Nephron (organoid): ENCODE data around the gene PRPF40B.

Experiments
- H3K27ac Mint-ChIP-seq, 3 experiments: 2 replicates each; pipeline ENCODE4 v1.8.0; 2020; ENCODE audit warnings: mixed read lengths in 3 of 3, mild to moderate bottlenecking in 2 of 3, moderate library complexity in 1 of 3
- H3K27me3 Mint-ChIP-seq: 2 replicates; pipeline ENCODE4 v1.8.0; 2021; ENCODE audit warnings: low read depth, mild to moderate bottlenecking, moderate library complexity, mixed read lengths
- H3K36me3 Mint-ChIP-seq: 2 replicates; pipeline ENCODE4 v1.8.0; 2020; ENCODE audit warnings: low read depth, mixed read lengths
- H3K4me1 Mint-ChIP-seq: 2 replicates; pipeline ENCODE4 v1.8.0; 2020; ENCODE audit warnings: mixed read lengths
- H3K4me3 Mint-ChIP-seq, 3 experiments: 2 replicates each; pipeline ENCODE4 v1.8.0; 2020; ENCODE audit warnings: mild to moderate bottlenecking in 3 of 3, mixed read lengths in 3 of 3, moderate library complexity in 2 of 3
- H3K9me3 Mint-ChIP-seq: 2 replicates; pipeline ENCODE4 v1.8.0; 2020; ENCODE audit warnings: mixed read lengths
- TF ChIP-seq, protein P1 (sequence below), 3 experiments: fragments of 200-600 bp; sonication (generic); IDR thresholded peaks; one replicate each; pipeline ENCODE4 v1.5.0; 2021; ENCODE audit warnings: antibody characterized with exemption in 3 of 3; ENCODE audit not compliant: unreplicated experiment in 3 of 3

Gene PRPF40B

DNA sequence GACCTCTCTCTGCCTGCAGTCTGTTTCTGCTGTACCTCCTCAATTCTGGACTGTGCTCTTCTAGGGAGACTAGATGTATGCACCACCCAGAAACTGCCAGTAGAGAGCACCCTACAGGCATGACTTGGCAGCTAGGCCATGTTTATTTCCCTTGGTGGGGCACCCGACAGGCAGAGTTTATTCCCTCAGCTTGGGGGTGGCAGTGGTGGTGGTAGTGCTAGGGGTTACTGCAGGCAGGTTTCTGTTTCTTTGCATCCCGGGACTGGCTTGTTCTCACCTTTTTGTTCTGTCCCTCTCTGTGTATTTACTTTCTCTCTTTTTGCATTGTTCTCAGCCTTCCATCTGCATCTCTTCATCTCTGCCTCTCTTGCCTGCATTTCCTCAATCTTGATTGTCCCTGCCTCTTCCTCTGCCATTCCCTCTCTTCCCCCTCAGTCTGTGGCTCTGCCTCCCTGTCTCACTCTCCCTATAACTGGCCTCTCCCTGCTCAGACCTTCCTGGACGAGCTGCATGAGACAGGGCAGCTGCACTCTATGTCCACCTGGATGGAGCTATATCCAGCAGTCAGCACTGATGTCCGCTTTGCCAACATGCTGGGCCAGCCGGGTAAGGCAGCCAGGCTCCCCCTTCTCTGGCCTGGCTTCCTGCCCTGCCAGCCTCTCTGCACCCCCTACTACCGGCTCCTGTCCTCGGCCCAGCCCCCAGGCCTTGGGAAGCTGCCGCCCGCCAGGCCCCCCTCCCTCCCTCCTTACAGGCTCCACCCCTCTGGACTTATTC, 13.8 kb downstream of the PRPF40B start:
- no peaks in the 10 kb centered on the region for H3K27me3 Mint-ChIP-seq
- H3K9me3 Mint-ChIP-seq: no peaks in the 10 kb centered on the region
- peak overlapping the region; percentile 88 to 94 (median 93) for H3K27ac Mint-ChIP-seq
- peaks cover 21% of the 10 kb centered on the region for H3K36me3 Mint-ChIP-seq
- H3K4me3 Mint-ChIP-seq: peak overlapping the region in 2 of 3 experiments; percentile 4 to 11
- peaks cover 23% of the 10 kb centered on the region for H3K4me1 Mint-ChIP-seq
- TF ChIP-seq, protein P1, sequence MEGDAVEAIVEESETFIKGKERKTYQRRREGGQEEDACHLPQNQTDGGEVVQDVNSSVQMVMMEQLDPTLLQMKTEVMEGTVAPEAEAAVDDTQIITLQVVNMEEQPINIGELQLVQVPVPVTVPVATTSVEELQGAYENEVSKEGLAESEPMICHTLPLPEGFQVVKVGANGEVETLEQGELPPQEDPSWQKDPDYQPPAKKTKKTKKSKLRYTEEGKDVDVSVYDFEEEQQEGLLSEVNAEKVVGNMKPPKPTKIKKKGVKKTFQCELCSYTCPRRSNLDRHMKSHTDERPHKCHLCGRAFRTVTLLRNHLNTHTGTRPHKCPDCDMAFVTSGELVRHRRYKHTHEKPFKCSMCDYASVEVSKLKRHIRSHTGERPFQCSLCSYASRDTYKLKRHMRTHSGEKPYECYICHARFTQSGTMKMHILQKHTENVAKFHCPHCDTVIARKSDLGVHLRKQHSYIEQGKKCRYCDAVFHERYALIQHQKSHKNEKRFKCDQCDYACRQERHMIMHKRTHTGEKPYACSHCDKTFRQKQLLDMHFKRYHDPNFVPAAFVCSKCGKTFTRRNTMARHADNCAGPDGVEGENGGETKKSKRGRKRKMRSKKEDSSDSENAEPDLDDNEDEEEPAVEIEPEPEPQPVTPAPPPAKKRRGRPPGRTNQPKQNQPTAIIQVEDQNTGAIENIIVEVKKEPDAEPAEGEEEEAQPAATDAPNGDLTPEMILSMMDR (IDR thresholded peaks at IDR 0.05; ENCODE audit: unreplicated experiment in 3 of 3): peak; percentile 68 to 73 (median 71)

DNA sequence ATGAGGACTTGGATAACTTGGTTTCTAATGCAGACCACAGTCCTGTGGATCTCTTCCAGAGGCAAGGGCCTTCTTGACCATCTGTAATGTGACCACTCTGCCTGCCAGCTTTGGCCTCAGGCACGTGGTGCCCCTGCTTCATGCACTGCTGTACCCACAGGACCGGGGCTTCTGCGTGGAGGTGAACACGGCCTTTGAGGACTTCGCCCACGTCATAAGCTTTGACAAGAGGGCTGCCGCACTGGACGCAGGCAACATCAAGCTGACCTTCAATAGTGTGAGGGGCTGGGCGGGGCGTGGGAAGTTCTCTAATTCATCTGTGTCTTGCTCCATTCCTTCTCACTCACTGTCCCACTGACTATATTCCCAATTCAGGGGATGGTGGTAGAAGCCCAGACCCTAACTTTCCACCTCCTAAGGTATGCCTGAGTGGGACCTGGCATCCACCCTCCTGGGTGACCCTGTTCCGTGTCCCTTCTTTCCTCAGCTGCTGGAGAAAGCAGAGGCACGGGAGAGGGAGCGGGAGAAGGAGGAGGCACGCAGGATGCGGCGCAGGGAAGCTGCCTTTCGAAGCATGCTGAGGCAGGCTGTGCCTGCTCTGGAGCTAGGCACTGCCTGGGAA, 18.5 kb downstream of the PRPF40B start:
- H3K4me1 Mint-ChIP-seq: peaks cover 33% of the 10 kb centered on the region
- H3K4me3 Mint-ChIP-seq: no peak overlapping the region
- H3K27me3 Mint-ChIP-seq: no peaks in the 10 kb centered on the region
- TF ChIP-seq, protein P1 (IDR thresholded peaks at IDR 0.05; ENCODE audit: unreplicated experiment in 3 of 3): no peak
- no peak overlapping the region for H3K27ac Mint-ChIP-seq
- H3K36me3 Mint-ChIP-seq: peaks cover 50% of the 10 kb centered on the region
- no peaks in the 10 kb centered on the region for H3K9me3 Mint-ChIP-seq

DNA sequence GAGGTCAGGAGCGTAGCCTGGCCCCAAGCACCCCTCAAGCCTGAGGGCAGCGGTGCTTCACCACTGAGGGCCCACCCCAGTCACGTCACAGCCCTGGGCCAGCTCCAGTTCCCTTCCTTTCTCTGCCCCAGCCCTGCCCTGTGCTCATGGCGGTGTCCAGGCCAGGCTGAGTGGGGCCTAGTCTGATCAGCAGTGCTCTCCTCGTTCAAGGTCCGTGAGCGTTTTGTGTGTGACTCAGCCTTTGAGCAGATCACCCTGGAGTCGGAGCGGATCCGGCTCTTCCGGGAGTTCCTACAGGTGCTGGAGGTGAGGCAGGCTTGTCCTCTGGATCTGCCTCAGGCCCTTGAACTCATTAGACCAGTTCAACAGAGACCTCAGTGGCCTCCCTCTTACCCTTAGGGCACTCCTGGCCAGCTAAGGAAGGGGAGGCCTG, 19.0 kb downstream of the PRPF40B start:
- Mint-ChIP-seq H3K27me3 (no peaks in the 10 kb centered on the region), H3K9me3 (no peaks in the 10 kb centered on the region), H3K36me3 (peaks cover 55% of the 10 kb centered on the region), H3K4me3 (no peak overlapping the region), H3K27ac (no peak overlapping the region), H3K4me1 (peaks cover 33% of the 10 kb centered on the region)
- TF ChIP-seq, protein P1 (IDR thresholded peaks at IDR 0.05; ENCODE audit: unreplicated experiment in 3 of 3): no peak

DNA sequence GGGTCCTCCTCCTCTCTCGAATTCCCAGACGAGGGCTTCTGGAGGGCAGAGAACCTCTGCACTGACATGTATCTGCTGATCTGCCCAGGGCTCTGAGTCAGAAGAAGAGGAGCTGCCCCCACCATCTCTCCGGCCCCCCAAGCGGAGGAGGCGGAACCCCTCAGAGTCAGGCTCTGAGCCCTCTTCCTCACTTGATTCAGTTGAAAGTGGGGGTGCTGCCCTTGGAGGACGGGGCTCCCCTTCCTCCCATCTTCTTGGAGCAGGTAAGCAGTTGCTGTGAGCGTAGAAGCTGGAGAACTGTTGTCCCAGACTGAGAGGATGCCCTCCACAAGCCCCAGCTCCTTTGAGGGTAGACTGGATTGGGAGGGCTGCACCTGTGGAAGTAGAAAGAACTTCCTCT, 19.8 kb downstream of the PRPF40B start:
- TF ChIP-seq, protein P1 (IDR thresholded peaks at IDR 0.05; ENCODE audit: unreplicated experiment in 3 of 3): no peak
- H3K27me3 Mint-ChIP-seq: no peaks in the 10 kb centered on the region
- peaks cover 34% of the 10 kb centered on the region for H3K4me1 Mint-ChIP-seq
- H3K4me3 Mint-ChIP-seq: no peak overlapping the region
- peaks cover 58% of the 10 kb centered on the region for H3K36me3 Mint-ChIP-seq
- peak overlapping the region in 1 of 3 experiments; percentile 88 for H3K27ac Mint-ChIP-seq
- no peaks in the 10 kb centered on the region for H3K9me3 Mint-ChIP-seq

DNA sequence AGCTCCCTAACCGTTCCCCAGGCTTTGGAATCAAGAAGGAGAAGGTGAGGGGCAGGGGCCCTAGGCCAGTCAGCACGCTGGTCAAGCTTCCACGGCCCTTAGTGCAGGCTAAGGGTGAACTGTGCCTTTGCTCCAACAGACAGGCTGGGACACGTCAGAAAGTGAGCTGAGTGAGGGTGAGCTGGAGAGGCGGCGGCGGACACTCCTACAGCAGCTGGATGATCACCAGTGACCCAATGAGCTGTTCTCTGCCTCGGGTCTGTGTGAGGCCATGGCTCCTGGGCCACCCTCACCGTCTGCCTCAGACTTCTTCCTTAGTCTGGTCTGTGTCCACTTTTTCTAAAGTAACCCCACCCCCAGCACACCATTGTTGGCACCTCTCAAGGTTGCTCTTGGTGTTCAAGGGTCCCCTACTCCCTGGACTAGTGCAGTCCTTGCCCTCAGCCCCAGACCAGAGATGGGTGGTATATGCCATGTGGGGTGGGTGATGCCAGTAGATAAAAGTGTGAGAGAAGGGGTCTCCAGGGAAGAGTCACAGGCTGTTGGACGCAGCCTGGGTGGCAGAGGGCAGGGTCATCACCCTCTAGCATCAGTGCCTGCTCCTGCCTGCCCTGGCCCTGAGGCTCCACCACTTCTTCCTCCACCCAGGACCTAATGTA, 20.7 kb downstream of the PRPF40B start:
- Mint-ChIP-seq H3K36me3 (peaks cover 64% of the 10 kb centered on the region), H3K4me3 (no peak overlapping the region), H3K4me1 (peaks cover 41% of the 10 kb centered on the region), H3K27ac (peak overlapping the region; percentile 86 to 96 (median 88)), H3K9me3 (no peaks in the 10 kb centered on the region), H3K27me3 (no peaks in the 10 kb centered on the region)
- TF ChIP-seq, protein P1 (IDR thresholded peaks at IDR 0.05; ENCODE audit: unreplicated experiment in 3 of 3): no peak
